AG09319 (cell line): ENCODE measurements around the gene TTC16.
A peak's percentile ranks its signal among the peaks of the same experiment; 100 is the strongest.

Experiments
- DNase-seq: peaks from one replicate; pipeline ENCODE4 v3.0.0-alpha.2; 2010; ENCODE audit warnings: low read depth; ENCODE audit errors: extremely low read depth
- CTCF ChIP-seq: IDR thresholded peaks from 2 replicates; pipeline ENCODE4 v1.5.1; 2011; ENCODE audit warnings: low read depth, mild to moderate bottlenecking, inconsistent platforms, low read length, moderate library complexity

Gene TTC16, protein sequence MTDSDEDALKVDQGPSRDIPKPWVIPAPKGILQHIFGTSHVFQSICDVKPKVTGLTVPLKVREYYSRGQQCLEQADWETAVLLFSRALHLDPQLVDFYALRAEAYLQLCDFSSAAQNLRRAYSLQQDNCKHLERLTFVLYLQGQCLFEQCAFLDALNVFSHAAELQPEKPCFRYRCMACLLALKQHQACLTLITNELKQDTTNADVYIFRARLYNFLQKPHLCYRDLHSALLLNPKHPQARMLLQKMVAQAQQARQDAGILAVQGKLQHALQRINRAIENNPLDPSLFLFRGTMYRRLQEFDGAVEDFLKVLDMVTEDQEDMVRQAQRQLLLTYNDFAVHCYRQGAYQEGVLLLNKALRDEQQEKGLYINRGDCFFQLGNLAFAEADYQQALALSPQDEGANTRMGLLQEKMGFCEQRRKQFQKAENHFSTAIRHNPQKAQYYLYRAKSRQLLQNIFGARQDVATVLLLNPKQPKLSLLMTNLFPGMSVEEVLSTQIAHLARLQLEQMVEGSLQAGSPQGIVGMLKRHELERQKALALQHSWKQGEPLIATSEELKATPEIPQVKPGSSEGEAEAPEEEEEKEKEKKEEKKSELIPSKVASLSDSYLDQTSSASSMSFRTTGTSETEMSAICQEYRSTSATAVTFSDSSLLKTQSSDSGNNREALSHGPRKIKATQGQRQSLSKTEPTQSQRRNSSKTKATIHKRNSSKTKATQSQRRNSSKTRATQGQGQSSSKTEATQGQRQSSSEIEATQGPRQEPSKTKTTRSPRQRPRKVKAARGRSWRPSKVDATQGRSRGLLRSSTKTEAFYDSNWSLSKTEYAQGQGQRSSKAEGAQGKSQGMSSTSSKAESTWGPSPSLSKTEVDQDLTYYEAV

GRCh38 chr9:127715470-127716337 is at the start of gene TTC16, which contains the start of gene PTRH1:
TTC16 (plus strand) TSS chr9:127716079; CDS start chr9:127716146, 67 bp downstream.
PTRH1 (minus strand) TSS chr9:127715663; CDS start chr9:127715639, 24 bp downstream.
- no peak for TF ChIP-seq CTCF
- DNase-seq: peak; percentile 80

- no peak for TF ChIP-seq CTCF
- DNase-seq: no peak
These were observed 48.6 kb upstream of the TTC16 start for GRCh38 chr9:127667127-127667844.

DNA sequence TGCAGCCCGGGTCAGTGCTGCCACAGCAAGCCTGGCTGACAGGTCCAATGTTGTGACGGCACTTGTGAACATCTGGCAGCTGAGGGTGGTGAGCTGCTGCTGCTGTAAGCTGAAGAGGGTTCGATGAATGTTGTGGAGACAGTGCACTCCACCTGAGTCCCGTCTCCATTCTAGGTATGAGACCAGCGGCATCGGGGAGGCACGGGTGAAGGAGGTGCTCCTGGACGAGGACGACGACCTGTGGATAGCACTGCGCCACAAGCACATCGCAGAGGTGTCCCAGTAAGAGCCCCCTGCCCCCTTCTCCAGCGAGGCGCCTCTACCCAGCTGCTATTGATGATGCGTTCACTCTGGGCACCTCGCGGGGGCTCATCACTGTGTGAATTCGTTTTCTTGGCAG is 48.0 kb upstream of the TTC16 start:
- DNase-seq: no peak
- TF ChIP-seq CTCF: no peak

- no peak for DNase-seq
- no peak for TF ChIP-seq CTCF
These were observed 42.6 kb upstream of the TTC16 start for GRCh38 chr9:127673234-127673633.

- no peak for DNase-seq
- no peak for TF ChIP-seq CTCF
These were observed 39.2 kb upstream of the TTC16 start for GRCh38 chr9:127676638-127677037.

- no peak for TF ChIP-seq CTCF
- no peak for DNase-seq
These were observed 36.4 kb upstream of the TTC16 start for GRCh38 chr9:127679506-127679905.
